ENCODE data around the gene UMAD1.

Gene UMAD1

DNA sequence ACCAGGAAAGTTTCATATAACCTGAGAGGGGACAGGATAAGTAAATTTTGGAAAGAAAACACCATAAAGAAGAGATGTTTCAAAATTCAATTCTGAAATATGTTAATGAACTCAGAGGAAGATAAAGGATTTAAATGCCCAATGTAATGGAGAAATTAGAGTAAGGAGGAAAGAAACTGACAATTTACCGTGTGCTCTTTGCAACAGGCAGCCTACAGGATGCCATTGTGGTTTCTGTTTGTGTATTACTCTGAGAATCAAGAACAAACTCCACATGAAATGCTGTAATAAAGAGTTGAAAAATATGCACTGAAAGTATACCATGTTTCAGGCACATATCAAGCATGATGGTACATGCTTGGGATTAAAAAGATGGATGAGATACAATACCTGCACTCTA is 283.3 kb downstream of the UMAD1 start:
- H3K4me3 ChIP-seq (ENCODE audit: low read depth, low read length), result no peak overlapping the region
- TF ChIP-seq, protein P1, sequence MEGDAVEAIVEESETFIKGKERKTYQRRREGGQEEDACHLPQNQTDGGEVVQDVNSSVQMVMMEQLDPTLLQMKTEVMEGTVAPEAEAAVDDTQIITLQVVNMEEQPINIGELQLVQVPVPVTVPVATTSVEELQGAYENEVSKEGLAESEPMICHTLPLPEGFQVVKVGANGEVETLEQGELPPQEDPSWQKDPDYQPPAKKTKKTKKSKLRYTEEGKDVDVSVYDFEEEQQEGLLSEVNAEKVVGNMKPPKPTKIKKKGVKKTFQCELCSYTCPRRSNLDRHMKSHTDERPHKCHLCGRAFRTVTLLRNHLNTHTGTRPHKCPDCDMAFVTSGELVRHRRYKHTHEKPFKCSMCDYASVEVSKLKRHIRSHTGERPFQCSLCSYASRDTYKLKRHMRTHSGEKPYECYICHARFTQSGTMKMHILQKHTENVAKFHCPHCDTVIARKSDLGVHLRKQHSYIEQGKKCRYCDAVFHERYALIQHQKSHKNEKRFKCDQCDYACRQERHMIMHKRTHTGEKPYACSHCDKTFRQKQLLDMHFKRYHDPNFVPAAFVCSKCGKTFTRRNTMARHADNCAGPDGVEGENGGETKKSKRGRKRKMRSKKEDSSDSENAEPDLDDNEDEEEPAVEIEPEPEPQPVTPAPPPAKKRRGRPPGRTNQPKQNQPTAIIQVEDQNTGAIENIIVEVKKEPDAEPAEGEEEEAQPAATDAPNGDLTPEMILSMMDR (conservative IDR thresholded peaks at IDR 0.05; ENCODE audit: low read depth, low read length), result no peak
- DNase-seq (ENCODE audit: low read depth), result no peak

DNA sequence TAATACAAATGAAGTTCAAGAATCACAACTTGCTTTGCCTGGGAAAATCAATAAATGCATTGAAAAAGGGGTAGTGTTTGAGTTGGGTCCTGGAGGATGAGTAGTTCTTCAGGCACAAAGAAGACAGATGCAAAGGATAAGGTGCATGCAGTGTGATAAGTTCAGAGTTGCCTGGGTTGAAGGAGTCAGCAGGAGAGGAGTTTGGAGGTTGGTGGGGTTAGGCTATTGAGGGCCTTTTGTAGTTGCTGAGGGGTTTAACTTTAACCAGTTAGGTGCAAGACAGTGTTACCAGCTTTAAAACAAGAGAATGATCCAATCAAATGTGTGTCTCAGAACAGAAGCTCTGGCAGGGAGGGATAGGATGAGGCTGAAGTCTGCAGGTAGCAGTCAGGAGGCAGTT is 283.8 kb downstream of the UMAD1 start:
- TF ChIP-seq, protein P1 (conservative IDR thresholded peaks at IDR 0.05; ENCODE audit: low read depth, low read length), result no peak
- DNase-seq (ENCODE audit: low read depth), result no peak
- H3K4me3 ChIP-seq (ENCODE audit: low read depth, low read length), result no peak overlapping the region

Data from choroid plexus epithelial cell (primary cell).